Activated naive CD4-positive, alpha-beta T cell treated with anti-CD3 and anti-CD28 coated beads, Interleukin-2, amount 50 U/mL, for 72 hours (primary cell): ENCODE data around the gene MAGI2. TPM values are rescaled to one million over a fixed set of nuclear protein-coding genes. Genes with fewer than 3 reads are reported as not detected.

Experiments
- ATAC-seq, 2 donors: fragments of 150-1000 bp; cut with Tn5 transposase; 2 replicates each; pipeline ENCODE4 v1.10.0; 2021; ENCODE audit warnings: mild to moderate bottlenecking in 2 of 2, moderate library complexity in 2 of 2
- DNase-seq, 2 donors: peaks; one replicate each; pipeline ENCODE4 v3.0.0; 2021 to 2022; ENCODE audit warnings: low spot score in 2 of 2
- H3K27ac Mint-ChIP-seq, 2 donors: one replicate each; pipeline ENCODE4 v1.8.0; 2022; ENCODE audit warnings: mild to moderate bottlenecking in 2 of 2, mixed read lengths in 2 of 2
- H3K36me3 Mint-ChIP-seq, 2 donors: one replicate each; pipeline ENCODE4 v1.8.0; 2022; ENCODE audit warnings: mixed read lengths in 2 of 2
- H3K9me3 Mint-ChIP-seq, 2 donors: one replicate each; pipeline ENCODE4 v1.8.0; 2022; ENCODE audit warnings: mixed read lengths in 2 of 2
- total RNA-seq, 2 donors: library from RNA; stranded (reverse); gene quantifications; one replicate each; pipeline ENCODE4 v1.2.3, GENCODE V29; 2022

The MAGI2 gene
- total RNA-seq, 2 donors from 2014 or later = 0.16 TPM; not detected in 1

DNA sequence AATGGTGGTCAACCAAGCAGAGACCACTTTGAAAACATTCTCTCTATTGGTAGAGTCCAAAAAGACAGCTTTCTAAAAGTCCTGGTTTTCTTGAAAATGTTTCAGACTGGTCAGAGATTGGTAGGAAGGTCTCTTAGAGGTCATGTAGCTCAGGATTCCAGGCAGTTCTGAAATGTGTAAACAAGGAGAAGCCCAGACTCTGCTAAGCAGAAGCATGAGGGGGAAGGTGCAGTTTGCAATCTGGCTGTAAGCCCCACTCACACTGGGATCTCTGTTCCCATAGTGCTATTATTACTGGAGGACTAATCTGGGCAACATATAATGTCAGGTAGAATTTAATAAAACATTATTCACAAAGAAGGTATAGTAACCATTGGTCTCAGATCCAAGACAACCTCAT is 101.1 kb downstream of the MAGI2 start:
- Mint-ChIP-seq H3K9me3 (peaks cover 0 to 7% of the 10 kb centered on the region in 2 donors), H3K27ac (no peak overlapping the region), H3K36me3 (peaks cover 0 to 5% of the 10 kb centered on the region in 2 donors)
- no peak for ATAC-seq
- no peak for DNase-seq

GRCh38 chr7:79347351-79347750 is 106.1 kb downstream of the MAGI2 start:
- DNase-seq (no peak), ATAC-seq (no peak)
- Mint-ChIP-seq H3K27ac (no peak overlapping the region), H3K36me3 (no peaks in the 10 kb centered on the region), H3K9me3 (peaks cover 0 to 4% of the 10 kb centered on the region in 2 donors)

DNA sequence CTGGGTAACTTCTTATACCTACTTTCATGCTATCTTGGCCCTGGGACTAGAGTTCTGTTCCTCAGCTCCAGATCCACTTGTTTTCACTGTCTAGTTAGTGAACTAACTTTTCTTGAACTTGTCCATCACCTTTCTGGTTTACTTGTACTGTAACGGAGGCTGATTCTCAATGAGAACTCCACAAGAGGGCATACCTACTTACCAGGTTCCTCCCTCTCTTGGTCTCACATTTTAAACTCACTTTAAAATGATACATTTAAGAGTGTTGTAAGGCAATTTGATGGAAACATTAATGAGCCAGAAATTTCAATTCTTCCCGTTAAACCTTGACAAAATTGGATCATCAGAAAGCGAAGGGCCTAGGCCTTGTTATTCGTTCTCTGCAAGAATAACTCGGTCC is 111.6 kb downstream of the MAGI2 start:
- DNase-seq = no peak
- no peak for ATAC-seq
- H3K36me3 Mint-ChIP-seq = no peaks in the 10 kb centered on the region

DNA sequence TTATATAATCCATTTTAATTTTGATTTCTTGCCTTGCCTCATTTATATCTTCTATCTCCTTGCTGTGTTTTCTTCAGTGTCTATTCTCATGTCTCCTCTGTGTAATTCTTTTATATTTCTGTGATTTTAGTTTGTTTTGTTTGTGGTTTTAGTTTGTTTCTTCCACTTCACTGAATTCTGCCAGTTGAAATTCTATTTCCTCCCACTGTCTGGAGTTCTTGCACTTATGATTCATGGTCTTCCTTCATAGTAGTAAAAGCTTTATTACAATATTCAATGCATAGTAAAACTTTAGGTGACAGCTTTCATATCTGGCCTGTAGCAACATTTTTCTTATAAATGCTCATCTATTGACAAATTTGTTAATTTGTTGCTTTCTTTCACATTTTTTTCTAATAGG is 113.3 kb downstream of the MAGI2 start:
- DNase-seq (no peak), ATAC-seq (no peak)
- H3K9me3 Mint-ChIP-seq = peaks cover 0 to 8% of the 10 kb centered on the region in 2 donors
- H3K27ac Mint-ChIP-seq = no peak overlapping the region
- H3K36me3 Mint-ChIP-seq = no peaks in the 10 kb centered on the region

More for the DNA sequence above, 111.6 kb downstream of the MAGI2 start:
- Mint-ChIP-seq H3K9me3 (peaks cover 0 to 5% of the 10 kb centered on the region in 2 donors), H3K27ac (no peak overlapping the region)

- H3K36me3 Mint-ChIP-seq = no peaks in the 10 kb centered on the region
- no peak overlapping the region for H3K27ac Mint-ChIP-seq
- no peak for DNase-seq
- ATAC-seq = no peak
- peaks cover 0 to 8% of the 10 kb centered on the region in 2 donors for H3K9me3 Mint-ChIP-seq
Observed at GRCh38 chr7:79339208-79339925, 114.1 kb downstream of the MAGI2 start.

DNA sequence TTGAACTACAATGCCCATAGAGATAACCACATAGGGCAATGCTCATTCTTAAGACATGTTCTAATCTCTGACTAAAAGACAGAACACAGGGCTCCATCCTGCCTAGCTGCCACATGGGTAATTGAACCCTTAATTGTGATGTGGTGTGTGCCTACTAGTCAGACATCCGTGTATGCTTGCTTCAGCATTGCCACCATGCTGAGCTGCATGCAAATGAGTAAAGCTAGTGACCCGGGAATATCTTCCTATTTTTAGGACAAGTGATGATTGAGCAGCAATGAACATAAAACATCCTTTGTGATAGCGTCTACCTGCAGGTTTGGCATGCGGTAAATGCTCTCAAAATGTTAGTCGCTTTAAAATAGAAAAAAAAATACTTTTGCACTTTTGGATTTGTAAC is 115.8 kb downstream of the MAGI2 start:
- DNase-seq = no peak
- H3K36me3 Mint-ChIP-seq = no peaks in the 10 kb centered on the region
- ATAC-seq = no peak
- no peak overlapping the region for H3K27ac Mint-ChIP-seq
- H3K9me3 Mint-ChIP-seq = peaks cover 0 to 8% of the 10 kb centered on the region in 2 donors

DNA sequence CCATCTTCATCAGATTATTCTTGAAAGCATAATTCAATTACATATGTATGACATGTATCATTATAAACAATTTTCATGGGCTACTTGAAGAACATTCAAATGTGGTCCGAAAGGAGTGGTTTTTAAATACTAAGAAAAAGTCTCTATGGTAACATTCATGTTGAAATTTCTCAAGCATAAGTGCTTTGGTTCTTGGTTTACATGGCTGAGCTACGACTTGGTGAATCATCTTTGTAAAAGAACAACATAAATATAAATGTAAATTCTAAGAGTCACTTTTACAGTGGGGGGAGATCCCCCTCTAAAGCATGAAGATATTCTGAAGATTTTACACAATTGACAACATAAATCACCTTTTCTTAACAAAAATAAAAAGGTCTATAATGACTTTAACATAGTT is 118.6 kb downstream of the MAGI2 start:
- Mint-ChIP-seq H3K36me3 (no peaks in the 10 kb centered on the region), H3K27ac (no peak overlapping the region), H3K9me3 (peaks cover 0 to 7% of the 10 kb centered on the region in 2 donors)
- ATAC-seq = no peak
- no peak for DNase-seq

DNA sequence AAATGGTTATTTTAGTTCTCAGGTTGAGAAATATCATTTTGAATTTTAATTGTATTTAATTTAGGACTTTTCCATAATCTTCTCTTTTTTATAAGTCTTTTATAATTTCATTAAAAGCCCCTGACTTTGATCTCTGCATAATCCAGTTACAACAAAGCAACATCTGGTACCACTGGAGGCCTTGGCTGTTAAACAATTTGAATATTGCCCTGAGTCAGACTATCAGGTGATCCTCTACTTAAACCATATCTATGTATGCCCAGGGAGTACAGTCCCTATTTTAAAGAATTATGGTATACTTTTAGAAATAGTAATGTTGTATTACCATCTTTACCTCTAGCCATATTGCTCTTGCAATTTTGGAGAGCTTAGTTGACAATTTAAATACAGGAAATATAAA is 119.1 kb downstream of the MAGI2 start:
- H3K9me3 Mint-ChIP-seq = peaks cover 0 to 7% of the 10 kb centered on the region in 2 donors
- no peaks in the 10 kb centered on the region for H3K36me3 Mint-ChIP-seq
- no peak overlapping the region for H3K27ac Mint-ChIP-seq
- no peak for DNase-seq
- ATAC-seq = no peak

GRCh38 chr7:79332091-79332490 is 121.4 kb downstream of the MAGI2 start:
- peaks cover 0 to 7% of the 10 kb centered on the region in 2 donors for H3K9me3 Mint-ChIP-seq
- no peak overlapping the region for H3K27ac Mint-ChIP-seq
- ATAC-seq (no peak), DNase-seq (no peak)
- no peaks in the 10 kb centered on the region for H3K36me3 Mint-ChIP-seq

- no peaks in the 10 kb centered on the region for H3K36me3 Mint-ChIP-seq
Observed at GRCh38 chr7:79329464-79329863, 124.0 kb downstream of the MAGI2 start.

DNA sequence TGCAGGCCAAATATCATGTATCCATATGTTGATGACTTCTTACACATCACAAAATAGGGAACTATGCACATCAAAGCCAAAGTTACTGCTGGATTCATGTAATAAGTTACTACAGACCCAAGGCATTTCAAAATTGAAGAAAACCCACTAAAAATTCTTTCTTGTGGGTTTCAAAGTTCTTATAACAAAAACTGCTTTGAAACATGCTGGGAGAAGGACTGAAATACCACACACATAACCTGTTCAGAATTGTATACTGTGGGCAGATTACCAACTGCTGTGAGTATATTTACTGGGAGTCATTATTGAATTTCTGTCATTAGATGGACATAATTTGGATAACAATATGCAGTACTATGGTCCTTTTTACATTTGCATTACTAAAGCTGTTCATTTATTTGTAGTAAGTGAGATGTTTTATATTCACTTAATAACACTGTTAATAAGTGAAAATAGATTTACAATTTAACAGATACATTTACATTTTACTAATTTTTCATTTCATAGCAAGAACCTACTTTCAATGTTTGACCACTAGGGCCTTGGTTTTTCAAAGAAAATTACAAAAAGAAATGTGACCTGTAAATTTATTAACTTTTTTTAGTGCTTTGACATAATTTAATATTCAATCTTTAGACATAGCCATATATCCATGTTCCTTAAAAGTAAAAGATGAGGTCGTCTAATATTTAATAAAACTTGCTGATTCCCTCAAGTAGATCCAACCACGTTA is 132.6 kb downstream of the MAGI2 start:
- no peak overlapping the region for H3K27ac Mint-ChIP-seq
- no peak for DNase-seq
- no peaks in the 10 kb centered on the region for H3K36me3 Mint-ChIP-seq
- peaks cover 14% of the 10 kb centered on the region in 2 donors for H3K9me3 Mint-ChIP-seq
- ATAC-seq = no peak

More at GRCh38 chr7:79329464-79329863, 124.0 kb downstream of the MAGI2 start:
- no peak overlapping the region for H3K27ac Mint-ChIP-seq
- DNase-seq = no peak
- peaks cover 3 to 5% of the 10 kb centered on the region in 2 donors for H3K9me3 Mint-ChIP-seq
- no peak for ATAC-seq

DNA sequence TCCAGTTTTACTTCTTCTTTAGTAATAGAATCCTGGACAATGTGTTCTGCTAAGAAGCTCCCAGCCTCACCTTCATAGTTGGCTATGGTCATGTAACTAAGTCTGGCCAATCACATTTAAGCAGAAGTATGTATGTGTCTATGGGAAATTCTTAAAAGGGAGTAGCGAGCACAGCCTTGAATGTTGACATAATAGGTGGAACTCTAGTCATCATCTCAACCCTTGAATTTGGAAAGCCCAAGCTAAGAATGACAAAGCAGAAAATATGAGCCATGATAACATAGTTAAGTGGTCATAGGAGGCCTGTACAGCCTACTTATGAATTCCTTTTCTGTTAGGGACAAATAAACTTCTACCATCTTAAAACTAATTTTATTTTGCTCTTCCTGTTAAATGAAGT is 134.1 kb downstream of the MAGI2 start:
- Mint-ChIP-seq H3K9me3 (peaks cover 15 to 20% of the 10 kb centered on the region in 2 donors), H3K36me3 (no peaks in the 10 kb centered on the region), H3K27ac (no peak overlapping the region)
- ATAC-seq (no peak), DNase-seq (no peak)

DNA sequence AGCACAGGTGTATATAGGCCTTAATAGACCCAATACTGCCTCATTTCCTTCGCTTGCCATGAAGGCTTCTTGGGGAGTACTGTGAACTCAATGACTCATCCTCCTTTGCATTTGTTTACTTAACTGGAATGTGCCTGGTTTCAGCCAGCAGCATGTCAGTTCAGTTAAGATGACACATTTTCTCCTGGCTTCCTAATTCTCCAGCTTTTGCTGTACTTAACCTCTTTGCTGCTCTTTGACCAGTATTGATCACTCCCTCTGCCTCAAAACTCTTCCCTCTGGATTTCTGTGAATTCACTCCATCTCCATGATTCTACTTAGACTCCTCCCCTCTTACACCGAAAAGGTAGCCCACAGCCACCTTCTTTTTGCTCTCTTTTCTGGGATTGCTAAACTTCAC is 135.7 kb downstream of the MAGI2 start:
- ATAC-seq (no peak), DNase-seq (no peak)
- Mint-ChIP-seq H3K27ac (no peak overlapping the region), H3K36me3 (no peaks in the 10 kb centered on the region), H3K9me3 (peaks cover 15% of the 10 kb centered on the region in 2 donors)

DNA sequence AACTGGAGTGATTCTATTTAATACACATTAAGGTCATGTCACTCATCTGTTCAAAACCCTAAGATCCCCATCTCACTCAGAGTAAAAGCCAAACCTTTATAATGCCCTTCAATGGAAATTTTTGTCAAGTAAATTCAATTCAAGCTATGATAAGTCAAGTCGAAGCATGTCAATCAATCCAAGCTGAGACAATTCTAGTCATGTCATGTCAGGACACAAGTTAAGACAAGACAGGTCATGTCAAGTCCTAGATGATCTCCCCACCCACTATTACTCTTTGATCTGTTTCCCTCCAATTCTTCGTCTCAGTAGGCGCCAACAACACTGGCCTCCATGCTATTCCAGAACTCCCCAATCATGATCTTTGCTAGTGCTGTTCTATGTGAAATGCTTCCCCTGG is 141.4 kb downstream of the MAGI2 start:
- no peak overlapping the region for H3K27ac Mint-ChIP-seq
- no peaks in the 10 kb centered on the region for H3K36me3 Mint-ChIP-seq
- peaks cover 5 to 6% of the 10 kb centered on the region in 2 donors for H3K9me3 Mint-ChIP-seq
- DNase-seq (no peak), ATAC-seq (no peak)

DNA sequence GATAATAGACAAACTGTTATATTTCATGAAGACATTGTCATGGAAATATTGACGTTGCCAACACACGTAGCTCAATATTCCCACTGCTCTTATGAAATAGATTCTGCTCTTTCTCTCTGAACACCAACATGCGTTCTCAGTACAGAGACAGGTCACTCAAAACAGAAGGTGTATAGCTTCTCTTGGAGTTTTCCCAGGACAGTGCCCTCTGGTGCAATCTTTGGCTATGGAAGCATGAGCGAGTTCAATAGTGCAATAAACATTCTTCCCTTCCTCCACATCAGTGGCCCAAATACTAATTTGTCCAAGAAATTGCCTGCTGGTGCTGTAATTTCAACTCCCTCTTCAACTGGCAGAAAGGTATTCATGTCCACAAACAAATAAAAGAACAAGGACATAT is 145.3 kb downstream of the MAGI2 start:
- no peaks in the 10 kb centered on the region for H3K9me3 Mint-ChIP-seq
- no peak for ATAC-seq
- H3K36me3 Mint-ChIP-seq = no peaks in the 10 kb centered on the region
- no peak for DNase-seq
- H3K27ac Mint-ChIP-seq = no peak overlapping the region

- no peaks in the 10 kb centered on the region for H3K36me3 Mint-ChIP-seq
- H3K27ac Mint-ChIP-seq = no peak overlapping the region
- DNase-seq = no peak
- no peak for ATAC-seq
- no peaks in the 10 kb centered on the region for H3K9me3 Mint-ChIP-seq
Observed at GRCh38 chr7:79307376-79307775, 146.1 kb downstream of the MAGI2 start.

- DNase-seq = no peak
- Mint-ChIP-seq H3K27ac (no peak overlapping the region), H3K36me3 (no peaks in the 10 kb centered on the region), H3K9me3 (peaks cover 0 to 8% of the 10 kb centered on the region in 2 donors)
- no peak for ATAC-seq
Observed at GRCh38 chr7:79304711-79305110, 148.8 kb downstream of the MAGI2 start.

- ATAC-seq (no peak), DNase-seq (no peak)
- peaks cover 0 to 13% of the 10 kb centered on the region in 2 donors for H3K9me3 Mint-ChIP-seq
- no peak overlapping the region for H3K27ac Mint-ChIP-seq
- peaks cover 0 to 7% of the 10 kb centered on the region in 2 donors for H3K36me3 Mint-ChIP-seq
Observed at GRCh38 chr7:79302293-79302692, 151.2 kb downstream of the MAGI2 start.
